ENCODE data around the gene RIPPLY3. TPM values are rescaled to one million over a fixed set of nuclear protein-coding genes. Genes with fewer than 3 reads are reported as not detected.

RIPPLY3 gene
- total and polyA plus RNA-seq, 2 experiments from 2014 or later, result 2.5 to 2.8 TPM

- peaks cover 6% of the 10 kb centered on the region; the same call in 1 of the 2 replicates for H3K4me1 ChIP-seq (ENCODE audit: insufficient read depth)
- no peaks in the 10 kb centered on the region for H3K36me3 ChIP-seq (ENCODE audit: insufficient read depth)
- Mint-ChIP-seq H3K4me1 (peaks cover 15% of the 10 kb centered on the region), H3K27me3 (ENCODE audit: insufficient read depth, low read depth, poor library complexity) (peaks cover 22% of the 10 kb centered on the region), H3K27ac (no peak overlapping the region), H3K4me3 (no peak overlapping the region), H3K36me3 (ENCODE audit: low read depth) (no peaks in the 10 kb centered on the region), H3K9me3 (no peaks in the 10 kb centered on the region)
- H3K4me3 ChIP-seq, result no peak overlapping the region
- peaks cover 21% of the 10 kb centered on the region for H3K27me3 ChIP-seq (ENCODE audit: insufficient read depth)
- H3K4me2 ChIP-seq, result no peak overlapping the region
- H4K20me1 ChIP-seq (replicated peaks; ENCODE audit: insufficient read depth), result no peaks in the 10 kb centered on the region
- H3K27ac ChIP-seq (ENCODE audit: low read depth), result no peak overlapping the region
- H3K9me2 ChIP-seq (ENCODE audit: insufficient read depth), result no peaks in the 10 kb centered on the region
- TF ChIP-seq STAT1 (IDR thresholded peaks at IDR 0.05; ENCODE audit: unreplicated experiment) (no peak), REST (IDR thresholded peaks at IDR 0.05; ENCODE audit: unreplicated experiment) (no peak), CTCF (conservative IDR thresholded peaks at IDR 0.05; ENCODE audit: low read depth in 2 of 2) (no peak), EZH2 (IDR thresholded peaks at IDR 0.05; ENCODE audit: low read depth, unreplicated experiment) (no peak), JUNB (IDR thresholded peaks at IDR 0.05; ENCODE audit: unreplicated experiment) (no peak), POLR2AphosphoS5 (IDR thresholded peaks at IDR 0.05; ENCODE audit: low read depth) (no peak), CREB1 (CRISPR knock-in tag; IDR thresholded peaks at IDR 0.05; ENCODE audit: low read depth) (no peak), ETS1 (IDR thresholded peaks at IDR 0.05) (no peak), ZNF114 (CRISPR knock-in tag; IDR thresholded peaks at IDR 0.05) (no peak), EZH2phosphoT487 (IDR thresholded peaks at IDR 0.05; ENCODE audit: unreplicated experiment) (no peak), ZNF462 (CRISPR knock-in tag; IDR thresholded peaks at IDR 0.05) (no peak), NANOG (IDR thresholded peaks at IDR 0.05; ENCODE audit: borderline replicate concordance) (no peak), ZNF331 (CRISPR knock-in tag; IDR thresholded peaks at IDR 0.05; ENCODE audit: low read depth) (no peak)
- no peak for DNase-seq (ENCODE audit: low spot score)
- ATAC-seq, result no peak
- H2AFZ ChIP-seq, result no peak overlapping the region
- no peaks in the 10 kb centered on the region for H3K79me2 ChIP-seq (replicated peaks; ENCODE audit: insufficient read depth)
- 0 out of 2 replicates have a peak, but pooled peaks cover 3% of the 10 kb centered on the region for H3F3A ChIP-seq (replicated peaks; ENCODE audit: low read depth)
These were observed 30.2 kb upstream of the RIPPLY3 start for GRCh38 chr21:36976228-36976861.

Measured in GM23338 (cell line).